Measurements from ENCODE around the gene PELI2.
"Not testable (repeated sequence)": the region's sequence is repeated elsewhere in the genome, so short reads cannot be mapped to it uniquely, and the experiment has no call there.

The PELI2 gene

DNA sequence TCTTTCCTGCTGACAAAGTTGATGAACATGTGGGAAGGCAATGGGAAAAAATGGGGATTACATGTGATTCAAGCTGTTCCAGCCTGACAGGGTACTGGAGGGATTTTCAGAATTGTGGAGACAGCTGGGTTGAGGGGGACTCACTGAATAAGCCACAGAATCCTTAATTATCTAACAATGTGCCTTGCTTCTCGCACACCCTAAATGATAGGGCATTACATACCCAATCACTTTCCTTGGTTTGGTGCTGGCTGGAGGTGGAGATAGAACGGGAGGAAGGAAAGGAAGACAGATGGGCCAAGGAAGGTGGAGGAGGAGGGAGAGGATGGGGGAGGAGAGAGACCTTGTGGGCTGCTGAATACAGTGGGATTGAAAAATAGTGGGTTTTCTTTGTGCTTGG, 20.7 kb downstream of the PELI2 start:
- in situ Hi-C loops (cut with HindIII; ENCODE audit: low sequenced_read_pairs): no loop called here

DNA sequence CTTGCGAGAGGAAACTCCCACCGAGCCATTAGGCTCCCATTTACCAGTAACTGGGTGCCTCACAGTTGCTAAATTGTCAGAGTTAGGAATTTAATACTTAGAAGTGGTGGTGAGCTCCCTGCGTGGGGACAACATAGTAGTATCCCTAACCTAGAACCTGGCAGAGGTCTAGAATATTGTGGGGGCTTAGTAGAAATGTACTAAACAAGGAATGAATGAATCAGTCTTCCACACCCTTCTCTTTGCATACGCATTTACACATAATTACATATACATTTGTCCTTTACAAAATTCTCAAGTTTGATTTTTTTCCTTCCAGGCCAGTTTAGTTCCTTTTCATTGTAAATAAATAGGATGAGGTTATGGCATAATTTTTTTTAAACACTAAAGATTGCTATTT, 24.1 kb downstream of the PELI2 start:
- in situ Hi-C loops (cut with HindIII; ENCODE audit: low sequenced_read_pairs): no loop called here

DNA sequence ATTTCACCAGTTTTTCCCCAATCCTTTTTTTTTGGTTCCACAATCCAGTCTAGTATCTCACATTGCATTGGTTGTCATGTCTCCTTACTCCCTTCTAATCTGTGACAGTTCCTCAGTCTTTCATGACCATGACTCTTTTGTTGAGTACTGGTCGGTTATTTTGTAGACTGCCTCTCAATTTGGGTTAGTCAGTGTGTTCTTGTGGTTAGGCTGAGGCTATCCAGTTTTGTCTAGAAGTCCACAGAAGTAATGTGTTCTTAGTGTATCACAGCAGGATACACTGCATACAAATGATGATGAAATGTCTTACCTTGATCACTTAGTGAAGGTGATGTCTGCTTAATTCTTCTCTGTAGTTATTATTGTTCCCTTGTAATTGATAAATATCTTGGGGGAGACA, 24.8 kb downstream of the PELI2 start:
- in situ Hi-C loops (cut with HindIII; ENCODE audit: low sequenced_read_pairs): no loop called here

- in situ Hi-C loops (cut with HindIII; ENCODE audit: low sequenced_read_pairs): no loop called here
Measured at GRCh38 chr14:56144176-56144575, 26.0 kb downstream of the PELI2 start.

GRCh38 chr14:56145181-56145769, 27.1 kb downstream of the PELI2 start:
- in situ Hi-C loops (cut with HindIII; ENCODE audit: low sequenced_read_pairs): no loop called here

DNA sequence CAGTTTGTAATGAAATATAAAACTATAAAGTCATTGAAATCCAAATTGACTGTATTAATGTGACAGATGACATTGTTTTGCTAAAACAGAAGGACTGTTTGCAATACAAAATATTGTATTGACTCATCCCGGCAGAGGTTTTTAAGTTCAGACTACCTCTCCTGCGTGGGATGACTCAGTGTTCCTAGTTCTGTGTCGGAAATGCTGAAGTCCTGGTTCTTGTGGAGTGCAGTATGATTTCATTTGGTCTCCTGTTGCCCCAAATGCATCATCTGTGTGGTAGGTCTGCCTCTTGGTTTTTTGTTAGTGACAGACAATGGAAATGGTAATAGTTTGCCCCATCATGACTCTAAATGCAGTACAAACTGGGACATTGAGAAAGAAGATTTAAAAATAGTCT, 27.8 kb downstream of the PELI2 start:
- in situ Hi-C loops (cut with HindIII; ENCODE audit: low sequenced_read_pairs): no loop called here

DNA sequence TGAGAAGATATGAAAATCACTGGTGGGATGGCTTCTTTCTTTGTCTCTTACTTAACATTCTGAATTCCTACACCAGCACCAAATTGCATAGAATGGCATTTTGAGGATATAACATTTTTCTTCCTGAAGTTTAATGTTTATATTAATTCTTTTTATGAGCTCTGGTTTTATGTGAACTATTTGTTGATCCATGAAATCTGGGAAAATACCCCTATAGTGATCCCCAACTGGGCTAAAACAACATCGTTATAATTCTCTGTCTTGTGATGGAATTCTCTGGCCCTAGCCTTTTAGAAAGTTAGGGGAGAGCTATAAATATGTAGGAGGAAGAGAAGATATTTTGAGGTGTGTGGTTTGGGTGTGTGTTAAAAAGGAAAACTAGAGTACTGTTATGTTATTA, 29.2 kb downstream of the PELI2 start:
- in situ Hi-C loops (cut with HindIII; ENCODE audit: low sequenced_read_pairs): no loop called here

DNA sequence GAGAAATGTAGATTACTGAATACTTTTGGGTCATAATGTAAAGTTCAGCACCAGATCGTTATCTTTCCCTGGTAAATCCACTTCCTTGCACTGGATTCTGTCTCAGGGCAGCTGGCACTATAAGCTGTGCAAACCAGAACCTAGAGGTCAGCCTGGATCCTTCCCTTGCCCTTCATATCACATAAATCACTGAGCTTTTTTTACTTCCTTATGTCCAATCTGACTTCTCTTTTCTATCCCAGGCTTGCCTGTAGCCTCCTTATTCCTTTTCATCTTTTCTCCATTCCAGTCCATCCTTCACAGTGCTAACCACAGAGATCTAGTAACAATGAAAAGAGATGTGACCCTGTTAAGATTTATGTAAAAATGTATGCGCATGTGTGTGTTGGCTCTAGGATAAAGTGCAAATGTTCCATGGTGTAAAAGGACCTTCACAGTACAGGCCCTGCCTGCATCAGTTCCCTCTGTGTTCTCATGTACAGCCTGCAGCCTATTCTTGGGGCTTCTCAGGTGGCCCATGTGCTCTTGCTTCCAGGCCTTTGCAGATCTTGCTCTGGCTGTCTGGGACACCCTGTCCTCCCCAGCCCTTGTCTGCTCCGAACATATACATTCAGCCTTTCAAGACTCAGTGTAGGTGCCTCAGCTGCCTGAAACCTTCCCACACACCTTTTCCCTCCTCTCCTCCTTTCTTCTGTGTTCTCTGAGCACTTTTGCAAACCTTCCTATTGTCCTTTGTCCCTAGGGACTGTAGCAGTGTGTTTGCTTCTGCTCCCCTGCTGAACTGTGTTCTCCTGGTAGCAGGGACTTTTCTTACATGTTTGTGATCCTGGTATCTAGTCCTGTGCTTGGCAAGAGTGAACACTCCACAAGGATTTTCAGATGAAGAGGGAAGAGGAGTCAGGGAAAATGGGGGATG, 30.0 kb downstream of the PELI2 start:
- in situ Hi-C loops (cut with HindIII; ENCODE audit: low sequenced_read_pairs): no loop called here

DNA sequence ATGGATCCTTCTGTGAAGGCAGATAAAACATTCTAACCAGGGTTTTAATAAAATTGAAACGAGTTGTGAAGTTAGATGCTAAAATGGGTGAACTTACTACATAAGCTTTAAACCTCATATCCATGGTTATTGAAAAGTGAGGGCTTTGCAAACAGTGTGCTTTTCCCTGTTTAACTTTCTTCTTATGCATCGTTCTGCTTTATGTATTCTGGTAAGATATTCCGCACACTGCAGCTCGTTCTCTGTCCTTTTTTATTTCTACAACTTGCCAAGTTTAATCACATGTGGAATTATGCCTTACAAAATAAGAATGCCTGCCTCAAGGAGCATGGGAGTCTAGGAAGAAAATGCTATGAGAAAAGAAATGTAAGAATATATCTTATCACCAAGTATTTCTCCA, 30.9 kb downstream of the PELI2 start:
- in situ Hi-C loops (cut with HindIII; ENCODE audit: low sequenced_read_pairs): no loop called here

GRCh38 chr14:56149995-56150394, 31.8 kb downstream of the PELI2 start:
- in situ Hi-C loops (cut with HindIII; ENCODE audit: low sequenced_read_pairs): no loop called here

- in situ Hi-C loops (cut with HindIII; ENCODE audit: low sequenced_read_pairs): no loop called here
Measured at GRCh38 chr14:56150645-56151345, 32.6 kb downstream of the PELI2 start.

- in situ Hi-C loops (cut with HindIII; ENCODE audit: low sequenced_read_pairs): no loop called here
Measured at GRCh38 chr14:56152221-56152620, 34.0 kb downstream of the PELI2 start.

GRCh38 chr14:56153267-56153666, 35.1 kb downstream of the PELI2 start:
- in situ Hi-C loops (cut with HindIII; ENCODE audit: low sequenced_read_pairs): no loop called here

DNA sequence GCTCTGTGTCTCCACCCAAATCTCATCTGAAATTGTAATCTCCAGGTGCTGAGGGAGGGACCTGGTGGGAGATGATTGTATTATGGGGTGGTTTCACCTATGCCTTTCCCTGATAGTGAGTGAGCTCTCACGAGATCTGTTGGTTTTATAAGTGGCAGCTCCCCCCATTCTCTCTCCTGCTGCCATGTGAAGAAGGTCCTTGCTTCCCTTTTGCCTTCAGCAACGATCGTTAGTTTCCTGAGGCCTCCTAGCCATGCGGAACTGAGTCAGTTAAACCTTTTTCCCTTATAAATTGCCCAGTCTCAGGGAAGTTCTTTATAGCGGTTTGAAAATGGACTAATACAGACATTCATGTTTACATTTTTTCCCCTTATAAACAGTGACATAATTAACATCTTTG, 36.1 kb downstream of the PELI2 start:
- in situ Hi-C loops (cut with HindIII; ENCODE audit: low sequenced_read_pairs): no loop called here

DNA sequence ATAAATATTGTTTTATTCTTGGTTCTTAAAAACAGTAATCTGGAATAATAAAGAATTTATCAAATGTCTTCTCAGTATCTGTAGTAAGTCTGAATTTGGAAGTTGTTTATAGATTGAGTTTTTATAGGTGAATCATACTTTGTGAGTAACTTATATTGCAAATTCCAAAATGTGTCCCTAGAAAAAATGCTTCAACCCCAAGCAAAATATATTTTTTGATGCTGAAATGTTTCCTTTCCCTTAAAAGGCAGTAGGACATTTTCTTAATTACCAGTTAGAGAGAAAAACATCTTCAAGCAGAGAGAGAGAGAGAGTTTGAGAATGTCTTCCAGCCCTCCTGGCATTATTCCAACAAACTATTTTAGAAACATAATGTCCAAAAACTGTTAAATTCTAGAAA, 37.9 kb downstream of the PELI2 start:
- in situ Hi-C loops (cut with HindIII; ENCODE audit: low sequenced_read_pairs): no loop called here

DNA sequence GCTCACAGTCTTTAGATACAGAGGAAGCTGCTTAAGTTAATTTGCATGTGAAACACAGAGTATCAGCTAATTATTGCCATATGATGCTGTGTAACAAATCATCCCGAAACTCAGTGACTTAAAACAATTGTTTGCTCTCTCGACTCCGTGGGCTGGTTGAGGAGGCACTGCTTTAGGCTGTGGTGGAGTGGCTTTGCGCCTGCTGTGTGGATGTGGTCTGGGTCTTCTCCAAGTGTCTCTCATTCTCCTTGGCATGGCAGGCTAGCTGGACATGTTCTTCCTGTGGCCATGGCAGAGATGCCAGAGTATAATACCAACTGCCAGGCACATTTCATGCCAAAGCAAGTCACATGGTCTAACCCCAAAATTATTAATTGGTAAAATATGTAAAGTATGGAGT, 40.9 kb downstream of the PELI2 start:
- in situ Hi-C loops (cut with HindIII; ENCODE audit: low sequenced_read_pairs): no loop called here

DNA sequence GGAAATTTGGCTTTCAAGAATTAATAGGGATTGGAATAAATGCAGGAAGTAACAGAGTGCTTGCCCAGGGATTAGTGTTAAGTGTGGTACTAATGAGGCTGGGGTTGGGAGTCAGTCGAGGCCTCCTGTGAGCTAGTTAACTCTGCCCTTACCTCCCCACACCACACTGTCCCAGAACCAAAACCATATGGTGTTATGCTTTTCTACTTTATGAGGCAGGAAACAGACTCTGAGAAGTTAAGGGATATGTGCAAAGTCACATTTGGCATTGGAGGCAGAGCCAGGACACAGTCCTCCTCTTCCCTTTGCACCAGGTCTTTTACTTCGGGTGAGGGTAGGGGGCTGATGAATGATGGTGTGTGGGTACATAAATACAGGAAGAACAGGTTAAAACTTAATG, 41.9 kb downstream of the PELI2 start:
- in situ Hi-C loops (cut with HindIII; ENCODE audit: low sequenced_read_pairs): no loop called here

- in situ Hi-C loops (cut with HindIII; ENCODE audit: low sequenced_read_pairs): no loop called here
Measured at GRCh38 chr14:56161658-56162057, 43.4 kb downstream of the PELI2 start.

DNA sequence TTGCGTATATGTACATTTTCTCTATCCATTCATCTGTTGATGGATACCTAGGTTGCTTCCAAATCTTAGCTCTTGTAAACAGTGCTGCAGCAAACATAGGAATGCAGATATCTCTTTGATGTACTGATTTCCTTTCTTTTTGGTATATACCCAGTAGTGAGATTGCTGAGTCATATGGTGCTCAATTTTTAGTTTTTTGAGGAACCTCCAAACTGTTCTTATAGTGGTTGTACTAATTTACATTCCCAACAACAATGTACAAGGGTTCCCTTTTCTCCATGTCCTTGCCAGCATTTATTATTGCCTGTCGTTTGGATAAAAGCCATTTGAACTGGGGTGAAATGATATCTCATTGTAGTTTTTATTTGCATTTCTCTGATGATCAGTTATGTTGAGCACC, 44.3 kb downstream of the PELI2 start:
- in situ Hi-C loops (cut with HindIII; ENCODE audit: low sequenced_read_pairs): no loop called here

DNA sequence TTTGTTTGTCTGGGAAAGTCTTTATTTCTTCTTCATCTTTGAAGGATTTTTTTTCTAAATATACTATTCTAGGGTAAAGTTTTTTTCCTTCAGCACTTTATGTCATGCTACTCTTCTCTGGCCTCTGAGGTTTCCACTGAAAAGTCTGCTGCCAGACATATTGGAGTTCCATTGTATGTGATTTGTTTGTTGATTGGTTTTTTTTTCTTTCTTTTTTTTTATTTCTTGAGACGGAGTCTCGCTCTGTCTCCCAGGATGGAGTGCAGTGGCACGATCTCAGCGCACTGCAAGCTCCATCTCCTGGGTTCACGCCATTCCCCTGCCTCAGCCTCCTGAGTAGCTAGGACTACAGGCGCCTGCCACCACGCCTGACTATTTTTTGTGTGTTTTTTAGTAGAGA, 48.4 kb downstream of the PELI2 start:
- in situ Hi-C loops (cut with HindIII; ENCODE audit: low sequenced_read_pairs): not testable (repeated sequence)

- in situ Hi-C loops (cut with HindIII; ENCODE audit: low sequenced_read_pairs): no loop called here
Measured at GRCh38 chr14:56168007-56168616, 49.9 kb downstream of the PELI2 start.

DNA sequence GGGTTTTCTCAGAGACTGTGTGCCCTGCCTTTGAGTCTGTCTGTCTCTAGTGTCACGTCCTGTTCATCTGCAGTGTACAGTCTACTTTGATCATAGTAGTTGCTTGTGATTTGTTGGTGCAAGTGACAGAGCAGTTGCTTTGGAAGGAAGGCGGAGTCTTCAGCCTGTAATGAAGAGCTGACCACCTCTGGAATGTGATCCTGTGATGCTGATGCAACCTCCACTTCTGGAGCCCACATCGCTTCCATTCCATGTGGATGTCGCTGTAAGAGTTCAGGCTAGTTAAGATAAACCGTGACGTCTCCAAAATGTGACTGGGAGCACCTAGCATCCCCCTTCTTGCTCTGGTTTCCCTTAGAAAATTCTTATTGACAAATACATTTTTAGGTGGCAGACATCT, 51.8 kb downstream of the PELI2 start:
- in situ Hi-C loops (cut with HindIII; ENCODE audit: low sequenced_read_pairs): no loop called here
